D721Med (cell line): ENCODE measurements around the gene TAF15.

Source experiments
- DNase-seq: peaks from one replicate; pipeline ENCODE4 v3.0.0; 2011; ENCODE audit warnings: low spot score; ENCODE audit not compliant: insufficient read length
- FAIRE-seq: peaks from 2 replicates; lab custom pipeline; 2011; peaks lifted over from hg19 to GRCh38; lab: Jason Lieb, UNC
- CTCF ChIP-seq: IDR thresholded peaks from 2 replicates; pipeline ENCODE4 v1.5.1; 2012; ENCODE audit warnings: mild to moderate bottlenecking, control low read depth; ENCODE audit not compliant: insufficient read depth; ENCODE audit errors: missing control alignments

Gene TAF15

GRCh38 chr17:35817196-35817595, 7.9 kb downstream of the TAF15 start:
- DNase-seq = no peak
- no peak for FAIRE-seq
- no peak for TF ChIP-seq CTCF

- FAIRE-seq (no peak), DNase-seq (no peak)
- no peak for TF ChIP-seq CTCF
Measured at GRCh38 chr17:35819455-35819854, 10.2 kb downstream of the TAF15 start.

GRCh38 chr17:35821308-35821707, 12.0 kb downstream of the TAF15 start:
- no peak for DNase-seq
- no peak for TF ChIP-seq CTCF
- no peak for FAIRE-seq

- no peak for DNase-seq
- FAIRE-seq = no peak
- TF ChIP-seq CTCF = no peak
Measured at GRCh38 chr17:35825206-35825605, 15.9 kb downstream of the TAF15 start.

GRCh38 chr17:35841101-35841500, 31.8 kb downstream of the TAF15 start:
- TF ChIP-seq CTCF = no peak
- FAIRE-seq (no peak), DNase-seq (no peak)

GRCh38 chr17:35841505-35841904, 32.2 kb downstream of the TAF15 start:
- TF ChIP-seq CTCF = no peak

GRCh38 chr17:35842239-35842638, 33.0 kb downstream of the TAF15 start:
- DNase-seq (no peak), FAIRE-seq (no peak)
- TF ChIP-seq CTCF = no peak

More at GRCh38 chr17:35841505-35841904, 32.2 kb downstream of the TAF15 start:
- DNase-seq (no peak), FAIRE-seq (no peak)
